Measurements from ENCODE around the gene AK1. TPM values are rescaled to one million over a fixed set of nuclear protein-coding genes. Genes with fewer than 3 reads are reported as not detected.

Gene AK1
- total and polyA plus RNA-seq, 2 of the 8 experiments (the other 6 are each of a cell fraction or from before 2014, with no cell fraction given) = 37.9 to 39.2 TPM

- CTCF ChIA-PET (ENCODE audit: partially characterized antibody) = interaction anchor here (0.9 to 9.2 kb wide), 22 partner anchors 8 to 283 kb away, joined by 3 to 116 read pairs (median 4); partner anchors contain the start of genes ENG, ST6GALNAC6 and TOR2A
- POLR2A ChIA-PET (ENCODE audit: partially characterized antibody) = interaction anchor here (1.1 to 2.8 kb wide), 5 partner anchors 13 to 78 kb away, joined by 3 to 11 read pairs (median 4); partner anchors contain the start of gene ENG
- H3K4me1 ChIP-seq (replicated peaks in 1 of 4; ENCODE audit: control insufficient read depth in 3 of 4, insufficient read depth in 4 of 4, low read length in 3 of 4) = peaks cover 0 to 14% (median 6%) of the 10 kb centered on the region in 4 experiments; a peak in 6 of 7 replicates
- no peak for TF ChIP-seq SP1 (IDR thresholded peaks at IDR 0.05; ENCODE audit: low read depth, low read length)
- TF ChIP-seq USF2 (IDR thresholded peaks at IDR 0.05; ENCODE audit: low read length) = no peak
- TF ChIP-seq, protein P1, sequence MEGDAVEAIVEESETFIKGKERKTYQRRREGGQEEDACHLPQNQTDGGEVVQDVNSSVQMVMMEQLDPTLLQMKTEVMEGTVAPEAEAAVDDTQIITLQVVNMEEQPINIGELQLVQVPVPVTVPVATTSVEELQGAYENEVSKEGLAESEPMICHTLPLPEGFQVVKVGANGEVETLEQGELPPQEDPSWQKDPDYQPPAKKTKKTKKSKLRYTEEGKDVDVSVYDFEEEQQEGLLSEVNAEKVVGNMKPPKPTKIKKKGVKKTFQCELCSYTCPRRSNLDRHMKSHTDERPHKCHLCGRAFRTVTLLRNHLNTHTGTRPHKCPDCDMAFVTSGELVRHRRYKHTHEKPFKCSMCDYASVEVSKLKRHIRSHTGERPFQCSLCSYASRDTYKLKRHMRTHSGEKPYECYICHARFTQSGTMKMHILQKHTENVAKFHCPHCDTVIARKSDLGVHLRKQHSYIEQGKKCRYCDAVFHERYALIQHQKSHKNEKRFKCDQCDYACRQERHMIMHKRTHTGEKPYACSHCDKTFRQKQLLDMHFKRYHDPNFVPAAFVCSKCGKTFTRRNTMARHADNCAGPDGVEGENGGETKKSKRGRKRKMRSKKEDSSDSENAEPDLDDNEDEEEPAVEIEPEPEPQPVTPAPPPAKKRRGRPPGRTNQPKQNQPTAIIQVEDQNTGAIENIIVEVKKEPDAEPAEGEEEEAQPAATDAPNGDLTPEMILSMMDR (IDR thresholded peaks at IDR 0.05; ENCODE audit: control extremely low read depth in 1 of 3, insufficient read depth in 1 of 3, low read depth in 1 of 3, low read length in 3 of 3) = no peak
- TF ChIP-seq ATF2 (IDR thresholded peaks at IDR 0.05; ENCODE audit: low read length) = no peak
- no peak for TF ChIP-seq TAF1 (IDR thresholded peaks at IDR 0.05; ENCODE audit: low read depth, low read length)
Observed at GRCh38 chr9:127872369-127873222, 4.9 kb downstream of the AK1 start.

More at GRCh38 chr9:127872369-127873222, 4.9 kb downstream of the AK1 start:
- no peak overlapping the region for H4K5ac ChIP-seq (ENCODE audit: insufficient read length, low read depth, low read length)
- H3K9ac ChIP-seq (replicated peaks in 1 of 4; ENCODE audit: extremely low read depth in 1 of 4, low read depth in 3 of 4, low read length in 3 of 4) = no peak overlapping the region
- H3K27me3 ChIP-seq (replicated peaks in 1 of 4; ENCODE audit: control insufficient read depth in 3 of 4, extremely low read depth in 1 of 4, insufficient read depth in 3 of 4, low read length in 3 of 4) = no peaks in the 10 kb centered on the region
- no peak overlapping the region for H2AFZ ChIP-seq (ENCODE audit: low read length)
- no peak overlapping the region; the same call in 1 of the 2 replicates for H2BK5ac ChIP-seq (ENCODE audit: low read depth, low read length)
- no peak overlapping the region for H3K4me2 ChIP-seq (ENCODE audit: insufficient read depth in 1 of 2, low read depth in 2 of 2, low read length in 2 of 2)
- no peak overlapping the region for H3K56ac ChIP-seq (replicated peaks; ENCODE audit: insufficient read length, low read depth, low read length)
- H4K8ac ChIP-seq (ENCODE audit: extremely low read depth, insufficient read depth, low read length) = peak overlapping the region; percentile 4
- no peak overlapping the region for H3K4me3 ChIP-seq (ENCODE audit: extremely low read depth in 1 of 4, insufficient read depth in 2 of 4, low read depth in 3 of 4, low read length in 4 of 4)
- no peak overlapping the region for H4K91ac ChIP-seq (replicated peaks; ENCODE audit: insufficient read length, low read length)
- H3K9me3 ChIP-seq (ENCODE audit: insufficient read depth in 2 of 2, low read depth in 1 of 2, low read length in 1 of 2) = no peaks in the 10 kb centered on the region
- H4K20me1 ChIP-seq (replicated peaks in 1 of 2; ENCODE audit: control insufficient read depth in 1 of 2, insufficient read depth in 2 of 2, low read length in 2 of 2) = peaks cover 0 to 4% of the 10 kb centered on the region in 2 experiments
- peaks cover 2% of the 10 kb centered on the region; the same call in 1 of the 2 replicates for H3K23me2 ChIP-seq (ENCODE audit: low read depth, low read length)
- H3K14ac ChIP-seq (ENCODE audit: insufficient read length) = no peak overlapping the region
- no peak overlapping the region for H3K4ac ChIP-seq (replicated peaks; ENCODE audit: insufficient read length, low read depth, low read length)
- H3K27ac ChIP-seq (ENCODE audit: low read depth, low read length) = no peak overlapping the region; the same call in 1 of the 2 replicates
- H3K79me2 ChIP-seq (ENCODE audit: control insufficient read depth in 1 of 2, insufficient read depth in 2 of 2, low read length in 2 of 2) = no peaks in the 10 kb centered on the region
- DNase-seq (ENCODE audit: low read depth in 1 of 2, low spot score in 2 of 2) = no peak
- no peaks in the 10 kb centered on the region for H3K79me1 ChIP-seq (ENCODE audit: low read depth, low read length)
- H3K36me3 ChIP-seq (ENCODE audit: control insufficient read depth in 2 of 4, insufficient read depth in 4 of 4, low read length in 3 of 4) = no peaks in the 10 kb centered on the region
- no peak for FAIRE-seq
- no peak overlapping the region for H3K18ac ChIP-seq (ENCODE audit: extremely low read depth, low read length)
- 89% methylated on average over 20 of the region's 20 CpGs; no CpG with 5 or more reads in 1 of the 2 experiments for WGBS, 2 experiments (ENCODE audit: extremely low coverage in 1 of 2, insufficient coverage in 1 of 2, insufficient read length in 1 of 2, insufficient replicate concordance in 2 of 2, low coverage in 1 of 2, low lambda C conversion rate in 2 of 2, missing lambda C conversion rate in 1 of 2)
- no peak overlapping the region for H2BK12ac ChIP-seq (ENCODE audit: low read depth, low read length)
- H2AK5ac ChIP-seq (ENCODE audit: low read depth, low read length) = no peak overlapping the region
- no peak overlapping the region for H2BK120ac ChIP-seq (replicated peaks; ENCODE audit: low read depth, low read length)
- H3K23ac ChIP-seq (ENCODE audit: insufficient read length) = no peak overlapping the region
- 0 out of 2 replicates have a peak overlapping the region, but pooled peaks have one; percentile 61 for H2BK15ac ChIP-seq (ENCODE audit: low read length)
- no peak overlapping the region for H2BK20ac ChIP-seq (ENCODE audit: low read length)

Data from H1 (cell line).